GM12891 (cell line): ENCODE results near the gene UBASH3A.

ENCODE experiments used
- PAX5 ChIP-seq: IDR thresholded peaks from 2 replicates; pipeline ENCODE4 v1.6.1; 2011; ENCODE audit warnings: low read length, moderate library complexity, mild to moderate bottlenecking; ENCODE audit not compliant: insufficient read depth, severe bottlenecking
- POLR2A ChIP-seq: IDR thresholded peaks from 2 replicates; pipeline ENCODE4 v1.6.1; 2011; ENCODE audit warnings: low read depth, low read length, control low read depth
- POLR2AphosphoS5 ChIP-seq: IDR thresholded peaks from 2 replicates; pipeline ENCODE4 v1.6.1; 2011; ENCODE audit warnings: low read depth, low read length, control low read depth
- SPI1 ChIP-seq: IDR thresholded peaks from 2 replicates; pipeline ENCODE4 v1.6.1; 2011; ENCODE audit warnings: low read depth, low read length, control low read depth
- TAF1 ChIP-seq: IDR thresholded peaks from 2 replicates; pipeline ENCODE4 v1.6.1; 2011; ENCODE audit warnings: low read depth, low read length, control low read depth

GRCh38 chr21:42447732-42448131 is 44.0 kb downstream of the UBASH3A start:
- TF ChIP-seq SPI1 (no peak), POLR2AphosphoS5 (no peak), TAF1 (no peak), POLR2A (no peak), PAX5 (no peak)
